Measurements from ENCODE around the gene CORT.

The CORT gene

GRCh38 chr1:10479296-10479695 is 29.5 kb downstream of the CORT start:
- no peak for DNase-seq

- DNase-seq: no peak
Observed at GRCh38 chr1:10480614-10481013, 30.8 kb downstream of the CORT start.

GRCh38 chr1:10484521-10484920 is 34.7 kb downstream of the CORT start:
- DNase-seq: no peak

GRCh38 chr1:10489291-10490055 is 39.6 kb downstream of the CORT start:
- DNase-seq: no peak

GRCh38 chr1:10490286-10490970 is 40.6 kb downstream of the CORT start:
- no peak for DNase-seq

GRCh38 chr1:10494418-10494753 is 44.6 kb downstream of the CORT start:
- DNase-seq: no peak

GRCh38 chr1:10494754-10495474 is 45.1 kb downstream of the CORT start:
- DNase-seq: peak; percentile 94

- DNase-seq: peak; percentile 42
Observed at GRCh38 chr1:10495475-10495817, 45.6 kb downstream of the CORT start.

GRCh38 chr1:10495952-10496351 is 46.1 kb downstream of the CORT start:
- no peak for DNase-seq

GRCh38 chr1:10497109-10497508 is 47.3 kb downstream of the CORT start:
- no peak for DNase-seq

GRCh38 chr1:10498231-10498630 is 48.4 kb downstream of the CORT start:
- no peak for DNase-seq

All from stimulated activated CD8-positive, alpha-beta memory T cell treated with anti-CD3 and anti-CD28 coated beads, Interleukin-4, amount 100 ng/mL, for 48 hours (primary cell).